PC-3 (cell line): ENCODE measurements around the gene WDR93. TPM values are rescaled to one million over a fixed set of nuclear protein-coding genes. Genes with fewer than 3 reads are reported as not detected.

Source experiments
- ATAC-seq: fragments of 200-7000 bp; cut with Tn5 transposase; 2 replicates; pipeline ENCODE4 v1.9.1; 2020; ENCODE audit warnings: mild to moderate bottlenecking, moderate library complexity
- BruUV-seq: library from RNA; stranded (reverse); fragments of 400-500 nt; replicated peaks from 2 replicates; lab custom pipeline; 2021; lab: Mats Ljungman, UMichigan
- CTCF ChIA-PET: fragments of 300-600 bp; sonication (Branson Sonifier 250); formaldehyde crosslinking; loops from one replicate; lab custom pipeline; 2022; ENCODE audit warnings: antibody characterized with exemption; lab: Charles Lee
- POLR2A ChIA-PET: fragments of 300-600 bp; sonication (Branson Sonifier 250); formaldehyde crosslinking; loops from one replicate; lab custom pipeline; 2022; ENCODE audit warnings: antibody characterized with exemption; ENCODE audit not compliant: unreplicated experiment; lab: Charles Lee
- DNase-seq: peaks from one replicate; pipeline ENCODE4 v3.0.0-alpha.2; 2015
- H2AFZ ChIP-seq: fragments of 300-600 bp; sonication (generic); 2 replicates; pipeline ENCODE4 v1.6.0; 2016; ENCODE audit warnings: antibody characterized with exemption, low read length
- H3F3A ChIP-seq: fragments of 300-600 bp; sonication (generic); one replicate; pipeline ENCODE4 v1.6.0; 2017; ENCODE audit warnings: antibody characterized with exemption, low read length, control low read depth, mild to moderate bottlenecking; ENCODE audit not compliant: unreplicated experiment
- H3K27ac ChIP-seq: fragments of 300-600 bp; sonication (generic); 2 replicates; pipeline ENCODE4 v1.5.1; 2016; ENCODE audit warnings: mild to moderate bottlenecking, low read length
- H3K27me3 ChIP-seq: fragments of 300-600 bp; sonication (generic); 2 replicates; pipeline ENCODE4 v1.6.1; 2016; ENCODE audit warnings: low read length, mixed read lengths
- H3K36me3 ChIP-seq: fragments of 300-600 bp; sonication (generic); 2 replicates; pipeline ENCODE4 v1.6.1; 2016; ENCODE audit warnings: low read depth, mixed run types, low read length, mixed read lengths
- H3K4me1 ChIP-seq: fragments of 300-600 bp; sonication (generic); 2 replicates; pipeline ENCODE4 v1.5.1; 2016; ENCODE audit warnings: low read length; ENCODE audit not compliant: insufficient read depth
- H3K4me2 ChIP-seq: fragments of 300-600 bp; sonication (generic); 2 replicates; pipeline ENCODE4 v1.6.0; 2016; ENCODE audit warnings: low read length
- H3K4me3 ChIP-seq: fragments of 300-600 bp; sonication (generic); 2 replicates; pipeline ENCODE4 v1.5.1; 2016; ENCODE audit warnings: mild to moderate bottlenecking, low read length, mixed read lengths
- H3K79me2 ChIP-seq: fragments of 300-600 bp; sonication (generic); 2 replicates; pipeline ENCODE4 v1.6.1; 2017; ENCODE audit warnings: low read length, mixed read lengths
- H3K9ac ChIP-seq: fragments of 300-600 bp; sonication (generic); 2 replicates; pipeline ENCODE4 v1.6.0; 2016; ENCODE audit warnings: mild to moderate bottlenecking, low read length
- H3K9me2 ChIP-seq: fragments of 300-600 bp; sonication (generic); replicated peaks from 2 replicates; pipeline ENCODE4 v1.6.1; 2016; ENCODE audit warnings: mixed run types, low read length, mixed read lengths
- H3K9me3 ChIP-seq: fragments of 300-600 bp; sonication (generic); 2 replicates; pipeline ENCODE4 v1.6.1; 2016; ENCODE audit warnings: low read length, mixed read lengths
- H4K20me1 ChIP-seq: fragments of 300-600 bp; sonication (generic); 2 replicates; pipeline ENCODE4 v1.6.1; 2016; ENCODE audit warnings: low read length, mixed read lengths
- CTCF ChIP-seq: fragments of 300-600 bp; sonication (generic); conservative IDR thresholded peaks from 2 replicates; pipeline ENCODE4 v1.5.1; 2017; ENCODE audit warnings: antibody characterized with exemption, low read depth, mild to moderate bottlenecking, low read length
- EZH2 ChIP-seq: fragments of 300-600 bp; sonication (generic); IDR thresholded peaks from one replicate; pipeline ENCODE4 v1.6.1; 2017; ENCODE audit warnings: antibody characterized with exemption, mild to moderate bottlenecking, low read length; ENCODE audit not compliant: unreplicated experiment
- EZH2phosphoT487 ChIP-seq: fragments of 300-600 bp; sonication (generic); IDR thresholded peaks from 2 replicates; pipeline ENCODE4 v1.6.1; 2018; ENCODE audit warnings: mild to moderate bottlenecking, antibody characterized with exemption, low read length, borderline replicate concordance
- intact Hi-C: fragments of 100-400 bp; cut with micrococcal nuclease; formaldehyde crosslinking; loops from 2 replicates; pipeline ENCODE4 v1.9.0; 2023
- total RNA-seq: library from RNA; depleted of rRNA; stranded (reverse); fragments of >200 nt; gene quantifications from 2 replicates; pipeline ENCODE4 v1.2.3, GENCODE V29; 2014

WDR93 gene
- total RNA-seq, 1 experiment from 2014 or later: 0.22 TPM

- Histone ChIP-seq H3K27ac (no peak overlapping the region), H3K9me2 (no peaks in the 10 kb centered on the region), H3K27me3 (no peaks in the 10 kb centered on the region), H3K4me3 (no peak overlapping the region), H3K36me3 (peaks cover 27% of the 10 kb centered on the region), H3K9me3 (no peaks in the 10 kb centered on the region), H2AFZ (no peak overlapping the region), H3K4me1 (no peaks in the 10 kb centered on the region), H4K20me1 (no peaks in the 10 kb centered on the region), H3K4me2 (no peak overlapping the region), H3F3A (no peaks in the 10 kb centered on the region), H3K9ac (no peak overlapping the region), H3K79me2 (peaks cover 13% of the 10 kb centered on the region)
- intact Hi-C loops: no loop called here
- ATAC-seq (peak; percentile 97), DNase-seq (peak; percentile 72)
- ChIA-PET CTCF (no interaction called here), POLR2A (interaction anchor here (0.7 kb wide), 1 partner anchor 25 kb away, joined by 3 read pairs; no protein-coding TSS in a partner anchor)
- TF ChIP-seq CTCF (peak; percentile 88), EZH2 (no peak)
- BruUV-seq: no TSS peak
Measured at GRCh38 chr15:89647191-89647851, 43.3 kb upstream of the WDR93 start.

DNA sequence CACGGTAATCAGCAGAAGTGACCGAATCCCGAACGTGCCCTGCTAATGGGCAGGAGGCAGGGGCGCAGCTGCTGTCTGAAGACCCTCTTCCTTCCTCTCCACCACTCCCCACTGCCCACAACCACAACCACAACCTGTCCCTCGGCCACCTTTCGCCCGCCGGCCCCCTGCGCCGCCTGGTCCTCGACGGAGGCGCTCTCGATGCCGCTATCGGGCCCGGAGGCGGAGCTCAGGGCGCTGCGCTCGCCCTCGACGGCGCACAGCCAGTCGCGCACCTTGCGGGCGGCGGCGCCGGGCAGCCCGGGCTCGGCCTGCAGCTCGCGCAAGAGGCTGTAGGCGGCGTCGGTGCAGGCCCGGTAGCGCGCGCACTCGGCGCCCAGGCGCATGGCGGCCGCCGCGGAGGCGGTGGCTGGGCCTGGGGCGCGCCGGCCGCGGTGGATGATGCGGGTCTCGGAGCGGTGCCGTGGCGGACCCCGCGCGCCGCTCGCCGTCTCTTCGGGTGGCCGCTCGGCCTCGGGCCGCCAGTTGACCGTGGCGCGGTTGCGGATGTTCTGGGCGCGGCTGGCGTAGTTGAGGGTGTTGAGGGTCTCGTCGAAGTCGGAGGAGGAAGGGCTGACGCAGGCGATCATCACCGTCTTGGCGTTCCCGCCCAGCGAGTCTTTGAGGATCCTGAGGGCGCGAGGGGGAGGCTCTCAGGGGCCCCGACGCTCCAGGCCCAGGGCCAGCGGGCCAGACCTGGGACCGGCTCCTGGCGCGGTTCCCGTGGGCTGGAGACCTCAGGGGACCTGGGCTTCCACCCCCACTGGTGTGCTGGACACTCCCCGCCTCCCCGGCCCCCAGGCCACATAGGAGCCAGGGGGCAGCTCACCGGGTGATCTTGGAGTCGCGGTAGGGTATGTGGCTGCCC, 42.3 kb upstream of the WDR93 start:
- Histone ChIP-seq H3K9ac (no peak overlapping the region), H3K9me2 (no peaks in the 10 kb centered on the region), H3K9me3 (no peaks in the 10 kb centered on the region), H3K4me1 (peaks cover 4% of the 10 kb centered on the region; the same call in 1 of the 2 replicates), H2AFZ (no peak overlapping the region), H3K27me3 (no peaks in the 10 kb centered on the region), H3K27ac (no peak overlapping the region), H3F3A (no peaks in the 10 kb centered on the region), H3K4me2 (no peak overlapping the region), H4K20me1 (no peaks in the 10 kb centered on the region), H3K36me3 (peaks cover 27% of the 10 kb centered on the region), H3K4me3 (no peak overlapping the region), H3K79me2 (peaks cover 24% of the 10 kb centered on the region)
- ATAC-seq (no peak), DNase-seq (no peak)
- no TSS peak for BruUV-seq
- ChIA-PET POLR2A (interaction anchor here (0.7 kb wide), 1 partner anchor 24 kb away, joined by 3 read pairs; no protein-coding TSS in a partner anchor), CTCF (no interaction called here)
- TF ChIP-seq CTCF (no peak), EZH2 (no peak), EZH2phosphoT487 (no peak)
- intact Hi-C loops: no loop called here
